Neural crest cell (in vitro differentiated cells): ENCODE data around the gene GMDS. TPM values are rescaled to one million over a fixed set of nuclear protein-coding genes. Genes with fewer than 3 reads are reported as not detected.

ENCODE experiments used
- DNase-seq: peaks from one replicate; pipeline ENCODE4 v3.0.0; 2021; ENCODE audit warnings: low read depth, mixed read lengths, low spot score
- H3K27ac Mint-ChIP-seq: one replicate; pipeline ENCODE4 v1.8.0; 2021; ENCODE audit warnings: mild to moderate bottlenecking, mixed read lengths; ENCODE audit not compliant: unreplicated experiment
- H3K27me3 Mint-ChIP-seq: 2 replicates; pipeline ENCODE4 v1.8.0; 2021; ENCODE audit warnings: low read depth, mild to moderate bottlenecking, mixed read lengths
- H3K36me3 Mint-ChIP-seq: 2 replicates; pipeline ENCODE4 v1.8.0; 2021; ENCODE audit warnings: low read depth, mild to moderate bottlenecking, mixed read lengths
- H3K4me1 Mint-ChIP-seq: 2 replicates; pipeline ENCODE4 v1.8.0; 2021; ENCODE audit warnings: mixed read lengths
- H3K4me3 Mint-ChIP-seq: one replicate; pipeline ENCODE4 v1.8.0; 2021; ENCODE audit warnings: mild to moderate bottlenecking, mixed read lengths
- H3K9me3 Mint-ChIP-seq: 2 replicates; pipeline ENCODE4 v1.8.0; 2021; ENCODE audit warnings: mixed read lengths
- total RNA-seq: library from RNA; stranded (reverse); gene quantifications from 2 replicates; pipeline ENCODE4 v1.2.1, GENCODE V29; 2021
- TF ChIP-seq, protein P1 (sequence below): fragments of 200-600 bp; sonication (generic); conservative IDR thresholded peaks from 2 replicates; pipeline ENCODE4 v1.5.0; 2021; ENCODE audit warnings: antibody characterized with exemption, mild to moderate bottlenecking

The GMDS gene
- total RNA-seq, 1 donor from 2014 or later: 16.1 TPM

DNA sequence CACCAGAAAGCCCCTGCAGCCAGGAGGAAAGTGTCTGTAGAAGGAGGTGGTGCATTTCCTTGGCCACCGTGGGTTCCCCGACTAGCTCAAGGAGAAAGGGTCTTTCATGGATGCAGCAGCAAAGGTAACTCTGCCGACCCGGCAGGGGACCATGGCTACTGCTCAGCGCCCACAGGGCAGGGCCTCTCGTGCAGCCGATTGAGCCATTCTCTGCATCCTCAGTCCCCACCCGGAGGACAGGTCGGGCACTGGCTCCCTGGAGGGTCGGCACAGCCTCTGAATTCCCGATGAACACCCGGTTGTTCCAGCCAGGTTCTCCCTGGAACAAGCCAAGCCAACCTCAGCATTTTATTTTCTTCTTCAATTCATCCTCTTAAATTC lies 659.7 kb downstream of the GMDS start:
- H3K27me3 Mint-ChIP-seq: no peaks in the 10 kb centered on the region

DNA sequence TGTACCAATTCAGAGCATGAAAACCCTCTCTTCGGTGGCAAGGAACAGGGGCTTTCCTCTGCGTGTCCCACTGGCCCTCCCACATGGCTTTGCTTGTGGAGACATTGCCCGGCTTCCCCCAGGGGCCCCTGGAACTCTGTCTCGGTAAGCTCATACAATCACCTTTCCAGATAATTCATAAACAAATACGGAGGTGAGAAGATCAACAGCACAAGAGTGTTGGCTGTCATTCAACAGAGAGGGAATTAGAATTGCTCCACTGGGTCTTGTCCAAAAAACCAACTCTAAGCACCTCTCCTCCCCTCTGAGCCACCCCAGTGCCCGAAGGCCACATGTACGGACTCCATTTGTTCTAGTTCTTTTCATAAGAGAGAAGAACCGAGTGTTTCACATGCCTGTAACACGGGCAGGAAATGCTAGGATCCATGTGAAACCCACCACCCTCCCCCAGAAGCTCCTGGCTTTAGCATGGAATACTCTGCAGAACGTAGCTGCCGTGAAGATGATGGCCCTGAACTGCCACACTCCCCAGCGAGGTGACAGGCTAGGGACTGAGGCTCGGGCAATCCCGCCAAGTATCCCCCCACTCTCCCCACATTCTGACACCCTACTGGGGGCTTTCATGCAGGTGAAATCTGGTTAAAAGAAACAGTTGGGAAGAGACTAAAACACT lies 660.3 kb downstream of the GMDS start:
- Mint-ChIP-seq H3K4me3 (no peak overlapping the region), H3K27ac (no peak overlapping the region), H3K36me3 (no peaks in the 10 kb centered on the region), H3K4me1 (no peaks in the 10 kb centered on the region), H3K27me3 (no peaks in the 10 kb centered on the region), H3K9me3 (peaks cover 3% of the 10 kb centered on the region)
- TF ChIP-seq, protein P1, sequence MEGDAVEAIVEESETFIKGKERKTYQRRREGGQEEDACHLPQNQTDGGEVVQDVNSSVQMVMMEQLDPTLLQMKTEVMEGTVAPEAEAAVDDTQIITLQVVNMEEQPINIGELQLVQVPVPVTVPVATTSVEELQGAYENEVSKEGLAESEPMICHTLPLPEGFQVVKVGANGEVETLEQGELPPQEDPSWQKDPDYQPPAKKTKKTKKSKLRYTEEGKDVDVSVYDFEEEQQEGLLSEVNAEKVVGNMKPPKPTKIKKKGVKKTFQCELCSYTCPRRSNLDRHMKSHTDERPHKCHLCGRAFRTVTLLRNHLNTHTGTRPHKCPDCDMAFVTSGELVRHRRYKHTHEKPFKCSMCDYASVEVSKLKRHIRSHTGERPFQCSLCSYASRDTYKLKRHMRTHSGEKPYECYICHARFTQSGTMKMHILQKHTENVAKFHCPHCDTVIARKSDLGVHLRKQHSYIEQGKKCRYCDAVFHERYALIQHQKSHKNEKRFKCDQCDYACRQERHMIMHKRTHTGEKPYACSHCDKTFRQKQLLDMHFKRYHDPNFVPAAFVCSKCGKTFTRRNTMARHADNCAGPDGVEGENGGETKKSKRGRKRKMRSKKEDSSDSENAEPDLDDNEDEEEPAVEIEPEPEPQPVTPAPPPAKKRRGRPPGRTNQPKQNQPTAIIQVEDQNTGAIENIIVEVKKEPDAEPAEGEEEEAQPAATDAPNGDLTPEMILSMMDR: no peak
- no peak for DNase-seq

More for the DNA sequence above, 659.7 kb downstream of the GMDS start:
- no peak for DNase-seq
- TF ChIP-seq, protein P1: no peak
- H3K4me3 Mint-ChIP-seq: no peak overlapping the region
- H3K4me1 Mint-ChIP-seq: no peaks in the 10 kb centered on the region
- H3K36me3 Mint-ChIP-seq: no peaks in the 10 kb centered on the region
- no peak overlapping the region for H3K27ac Mint-ChIP-seq
- H3K9me3 Mint-ChIP-seq: peaks cover 3% of the 10 kb centered on the region

DNA sequence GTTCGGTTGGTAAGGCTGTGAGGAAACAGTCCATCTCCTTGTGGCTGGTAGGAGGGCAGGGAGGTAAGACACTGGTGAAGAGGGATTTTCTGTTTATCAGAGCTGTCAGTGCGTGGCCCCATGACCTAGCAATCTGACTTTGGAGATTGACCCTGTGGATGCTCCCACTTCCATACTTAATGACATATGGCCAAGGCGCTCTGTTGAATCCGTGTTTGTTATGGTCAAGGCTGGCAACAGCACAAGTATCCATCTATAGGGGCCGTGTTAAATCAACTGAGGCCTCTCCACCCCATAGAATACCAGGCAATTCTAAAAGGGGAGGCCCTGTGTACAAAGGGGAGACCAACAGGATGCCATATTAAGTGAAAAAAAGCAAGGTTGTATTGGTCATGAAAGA lies 661.3 kb downstream of the GMDS start:
- H3K27me3 Mint-ChIP-seq: no peaks in the 10 kb centered on the region
- H3K9me3 Mint-ChIP-seq: peaks cover 3% of the 10 kb centered on the region

DNA sequence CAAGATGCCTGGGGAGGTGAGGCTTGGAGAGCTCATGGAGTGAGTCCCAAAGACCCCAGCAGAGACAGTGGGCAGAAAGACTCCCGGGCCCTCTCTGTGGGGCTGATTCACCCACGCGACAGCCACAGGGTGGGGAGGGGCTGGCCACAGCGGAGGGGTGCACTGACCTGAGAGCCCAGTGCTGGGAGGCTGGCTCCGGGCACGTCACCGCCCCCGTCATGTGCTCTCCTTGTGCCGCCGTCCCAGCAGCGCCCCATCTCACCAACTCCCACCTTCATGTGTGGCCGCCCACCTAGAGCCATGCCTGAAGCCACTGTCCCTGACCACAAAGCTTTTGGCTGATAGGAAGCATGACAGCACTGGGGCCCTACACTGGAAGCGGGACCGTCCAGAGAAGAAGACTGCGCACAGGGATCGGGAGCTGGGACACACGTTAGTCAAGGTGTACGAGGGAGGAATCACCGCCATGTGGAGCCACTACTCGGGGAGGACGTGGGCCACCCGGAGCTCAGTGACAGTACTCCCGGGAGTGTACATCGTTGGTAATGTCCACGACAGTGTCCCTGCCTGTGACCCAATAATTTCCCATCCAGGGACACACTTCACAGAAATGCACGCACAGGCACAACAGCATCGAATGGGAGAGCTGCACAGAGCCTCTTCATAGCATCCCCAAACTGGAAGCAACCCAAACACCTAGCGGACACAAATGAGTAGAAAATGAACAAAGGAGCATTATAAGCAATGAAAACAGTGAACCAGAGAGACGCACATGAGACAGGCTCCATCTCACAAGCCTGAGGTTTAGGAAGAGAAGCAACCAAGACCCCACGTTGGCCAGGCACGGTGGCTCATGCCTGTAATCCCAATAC lies 664.0 kb downstream of the GMDS start:
- Mint-ChIP-seq H3K4me1 (peaks cover 8% of the 10 kb centered on the region), H3K36me3 (no peaks in the 10 kb centered on the region), H3K9me3 (peaks cover 3% of the 10 kb centered on the region), H3K27ac (no peak overlapping the region), H3K4me3 (no peak overlapping the region), H3K27me3 (no peaks in the 10 kb centered on the region)
- DNase-seq: no peak
- TF ChIP-seq, protein P1: no peak

More for the DNA sequence above, 661.3 kb downstream of the GMDS start:
- peaks cover 1% of the 10 kb centered on the region for H3K4me1 Mint-ChIP-seq
- TF ChIP-seq, protein P1: no peak
- no peak overlapping the region for H3K27ac Mint-ChIP-seq
- no peak for DNase-seq
- H3K36me3 Mint-ChIP-seq: no peaks in the 10 kb centered on the region
- no peak overlapping the region for H3K4me3 Mint-ChIP-seq

DNA sequence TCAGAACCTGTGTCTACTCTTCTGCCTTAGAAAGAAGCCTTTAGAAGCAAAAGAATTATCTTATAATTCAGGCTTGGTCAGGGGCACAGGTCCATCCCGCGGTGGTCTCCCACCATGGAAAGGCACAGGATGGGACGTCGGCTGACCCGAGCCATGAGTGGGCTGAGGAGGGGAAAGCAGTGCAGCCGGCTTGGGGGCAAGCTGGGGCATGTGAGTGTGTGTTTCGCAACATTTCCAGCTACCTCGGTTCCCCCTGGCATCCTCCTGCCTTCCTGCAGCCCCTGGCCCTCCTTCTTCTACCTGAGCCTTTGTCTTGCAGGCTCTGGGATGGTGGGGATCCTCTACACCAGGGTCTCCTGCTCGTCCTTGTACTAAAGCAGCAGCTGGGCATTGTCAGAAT lies 664.8 kb downstream of the GMDS start:
- Mint-ChIP-seq H3K36me3 (no peaks in the 10 kb centered on the region), H3K9me3 (peaks cover 3% of the 10 kb centered on the region), H3K4me3 (no peak overlapping the region), H3K27ac (no peak overlapping the region), H3K27me3 (no peaks in the 10 kb centered on the region), H3K4me1 (peaks cover 16% of the 10 kb centered on the region)
- DNase-seq: no peak
- TF ChIP-seq, protein P1: no peak
